Cardiac fibroblast (primary cell): ENCODE data around the gene CRTAC1.

Experiments used
- DNase-seq, 2 donors: peaks; one replicate each; pipeline versions ENCODE4 v3.0.0 to v3.0.0-alpha.2; 2010; ENCODE audit warnings: low read depth in 2 of 2
- H3K4me3 ChIP-seq, 2 donors: replicated peaks in 1 of 2; 1 replicate in 1 of 2; 2 replicates in 1 of 2; pipeline ENCODE4 v1.5.1; 2011; ENCODE audit warnings: low read depth in 2 of 2, low read length in 2 of 2, mild to moderate bottlenecking in 2 of 2, moderate library complexity in 1 of 2
- TF ChIP-seq, protein P1 (sequence below): IDR thresholded peaks from one replicate; pipeline ENCODE4 v1.5.1; 2011; ENCODE audit warnings: low read depth, mild to moderate bottlenecking, low read length, inconsistent platforms

The CRTAC1 gene

DNA sequence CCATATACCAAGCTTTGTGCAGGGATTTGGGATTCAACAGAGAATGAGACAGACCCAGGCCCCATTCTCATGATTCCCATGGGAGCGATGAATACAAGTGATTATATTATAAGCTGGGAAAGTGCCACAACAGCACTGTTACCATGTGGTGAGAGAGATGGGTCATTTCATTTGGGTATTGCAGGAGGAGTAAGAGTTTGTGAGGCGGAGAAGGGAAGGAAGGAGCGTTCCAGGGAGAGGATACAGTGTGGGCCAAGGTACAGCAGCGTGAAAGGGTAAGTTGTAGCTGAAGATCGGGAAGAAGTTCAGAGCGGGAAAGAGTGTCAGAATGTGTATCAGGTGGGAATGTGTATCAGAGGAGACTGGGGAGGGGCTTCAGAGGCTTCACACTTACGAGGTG, 142.3 kb downstream of the CRTAC1 start:
- TF ChIP-seq, protein P1, sequence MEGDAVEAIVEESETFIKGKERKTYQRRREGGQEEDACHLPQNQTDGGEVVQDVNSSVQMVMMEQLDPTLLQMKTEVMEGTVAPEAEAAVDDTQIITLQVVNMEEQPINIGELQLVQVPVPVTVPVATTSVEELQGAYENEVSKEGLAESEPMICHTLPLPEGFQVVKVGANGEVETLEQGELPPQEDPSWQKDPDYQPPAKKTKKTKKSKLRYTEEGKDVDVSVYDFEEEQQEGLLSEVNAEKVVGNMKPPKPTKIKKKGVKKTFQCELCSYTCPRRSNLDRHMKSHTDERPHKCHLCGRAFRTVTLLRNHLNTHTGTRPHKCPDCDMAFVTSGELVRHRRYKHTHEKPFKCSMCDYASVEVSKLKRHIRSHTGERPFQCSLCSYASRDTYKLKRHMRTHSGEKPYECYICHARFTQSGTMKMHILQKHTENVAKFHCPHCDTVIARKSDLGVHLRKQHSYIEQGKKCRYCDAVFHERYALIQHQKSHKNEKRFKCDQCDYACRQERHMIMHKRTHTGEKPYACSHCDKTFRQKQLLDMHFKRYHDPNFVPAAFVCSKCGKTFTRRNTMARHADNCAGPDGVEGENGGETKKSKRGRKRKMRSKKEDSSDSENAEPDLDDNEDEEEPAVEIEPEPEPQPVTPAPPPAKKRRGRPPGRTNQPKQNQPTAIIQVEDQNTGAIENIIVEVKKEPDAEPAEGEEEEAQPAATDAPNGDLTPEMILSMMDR = no peak
- no peak overlapping the region for H3K4me3 ChIP-seq
- no peak for DNase-seq

DNA sequence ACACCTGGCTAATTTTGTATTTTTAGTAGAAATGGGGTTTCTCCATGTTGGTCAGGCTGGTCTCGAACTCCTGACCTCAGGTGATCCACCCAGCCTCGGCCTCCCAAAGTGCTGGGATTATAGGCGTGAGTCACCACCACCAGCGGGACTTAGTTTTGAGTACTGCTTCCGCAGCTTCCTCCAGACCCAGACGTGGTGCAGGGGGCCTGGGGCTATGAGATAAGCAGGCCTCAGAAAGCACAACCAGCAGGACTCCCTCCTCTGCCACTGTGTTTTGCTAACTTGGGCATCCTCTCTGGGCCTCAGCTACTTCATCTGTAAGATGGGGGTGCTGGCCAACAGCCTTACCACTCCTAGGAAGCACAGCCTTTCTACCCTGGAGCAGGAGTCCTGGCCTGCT, 143.0 kb downstream of the CRTAC1 start:
- H3K4me3 ChIP-seq = no peak overlapping the region

DNA sequence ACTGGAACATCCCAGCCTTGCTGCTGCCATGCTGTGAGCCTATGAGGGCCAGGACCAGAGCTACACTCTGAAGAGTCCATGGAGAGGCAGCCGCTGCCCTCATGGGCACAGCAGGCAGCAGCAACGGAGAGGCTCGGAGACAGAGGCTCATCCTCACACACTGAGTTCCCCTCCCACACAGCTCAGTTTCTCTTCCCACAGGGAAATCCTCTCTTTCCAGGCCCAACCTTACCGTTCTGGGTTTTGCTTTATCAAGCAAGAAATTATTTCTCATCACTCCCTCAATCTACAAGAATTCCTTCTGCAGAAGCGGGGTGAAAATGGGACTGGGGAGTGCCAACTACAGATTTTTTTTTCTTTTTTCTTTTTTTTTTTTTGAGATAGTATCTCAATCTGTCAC, 144.1 kb downstream of the CRTAC1 start:
- TF ChIP-seq, protein P1 = no peak
- DNase-seq = no peak
- H3K4me3 ChIP-seq = no peak overlapping the region

More for the DNA sequence above, 143.0 kb downstream of the CRTAC1 start:
- no peak for DNase-seq
- TF ChIP-seq, protein P1 = no peak

DNA sequence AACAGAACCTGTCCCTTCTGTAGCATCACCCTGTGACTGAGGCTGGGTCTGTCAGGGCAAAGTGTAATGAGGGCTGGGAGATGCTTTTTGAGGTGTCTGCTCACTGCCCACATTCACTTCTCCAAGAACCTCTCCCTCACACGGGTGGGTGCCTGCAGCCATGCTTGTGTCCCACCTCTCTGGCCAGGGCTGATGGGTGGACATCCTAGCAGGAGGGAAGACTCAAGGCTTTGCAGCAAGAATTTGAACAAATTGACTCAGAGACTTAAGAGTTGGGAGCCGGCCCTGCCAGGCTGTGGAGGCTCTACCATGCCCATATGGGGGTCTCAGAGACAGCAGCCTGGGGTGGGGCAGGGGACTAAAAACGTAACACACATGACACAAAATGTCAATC, 147.3 kb downstream of the CRTAC1 start:
- TF ChIP-seq, protein P1 = no peak
- H3K4me3 ChIP-seq = no peak overlapping the region
- DNase-seq = no peak

DNA sequence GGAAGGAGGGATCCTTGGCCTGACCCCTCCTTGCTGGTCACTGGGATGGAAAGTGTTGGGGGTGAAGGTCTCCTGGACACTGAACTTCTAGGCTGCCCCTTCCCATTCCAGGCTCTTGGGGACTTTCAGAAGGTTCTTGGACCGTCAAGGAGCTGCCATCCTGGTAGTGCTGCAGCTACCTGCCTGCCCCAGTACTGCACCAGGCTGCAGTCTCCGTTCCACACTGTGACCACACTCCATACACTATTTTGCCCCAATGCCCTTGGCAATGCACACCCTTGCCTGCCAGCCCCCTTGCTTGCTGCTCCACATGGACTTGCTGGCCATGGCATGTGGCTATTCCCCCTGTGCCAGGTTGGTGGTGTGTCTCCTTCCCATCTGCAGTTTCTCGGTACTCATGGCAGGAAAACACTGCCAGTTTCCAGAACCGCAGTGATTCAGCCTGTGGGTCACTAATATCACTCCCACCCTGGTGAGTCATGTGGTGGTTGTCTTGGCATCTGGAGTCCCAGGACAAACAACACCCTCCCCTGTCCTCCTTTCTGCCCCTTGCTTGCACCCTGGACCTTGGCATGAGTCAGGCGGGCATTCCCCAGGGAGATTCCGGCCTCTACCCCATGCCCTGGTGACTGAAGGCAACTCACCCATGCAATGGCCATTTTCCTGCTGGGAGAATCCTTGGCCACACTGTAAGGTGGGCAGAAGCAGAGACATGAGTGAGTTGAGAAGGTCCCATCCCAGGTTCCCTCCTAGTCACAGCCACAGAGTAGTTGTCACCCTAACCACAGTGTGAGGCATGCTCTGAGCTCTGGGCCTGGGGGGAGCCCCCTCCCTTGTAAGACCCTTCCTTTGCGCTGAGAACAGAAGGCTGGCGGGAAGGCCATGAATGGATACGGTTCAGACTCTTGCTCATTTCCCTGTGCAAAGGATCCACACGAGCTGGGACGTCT, 148.0 kb downstream of the CRTAC1 start:
- no peak overlapping the region for H3K4me3 ChIP-seq
- TF ChIP-seq, protein P1 = no peak
- DNase-seq = peak; percentile 65

DNA sequence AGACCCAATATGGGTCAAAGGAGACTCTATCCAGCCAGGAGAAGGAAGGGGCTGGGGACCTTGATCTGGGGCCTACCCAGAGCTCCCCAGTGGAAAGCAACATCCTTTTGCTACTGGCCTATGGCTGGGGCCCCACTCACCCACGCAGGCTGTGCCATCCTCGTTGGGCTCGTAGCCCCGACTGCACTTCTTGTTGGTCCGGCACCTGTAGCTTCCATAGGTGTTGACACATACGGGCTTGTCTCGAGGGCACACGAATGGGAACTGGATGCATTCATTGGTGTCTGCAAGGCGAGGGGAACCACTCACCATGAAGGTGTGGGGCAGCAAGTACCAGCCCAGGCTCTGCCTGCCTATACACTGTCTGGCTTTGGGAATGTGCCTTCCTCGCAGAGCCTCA, 150.3 kb downstream of the CRTAC1 start:
- TF ChIP-seq, protein P1 = no peak
- no peak for DNase-seq
- H3K4me3 ChIP-seq = no peak overlapping the region
